ENCODE data around the gene MRM2.

DNA sequence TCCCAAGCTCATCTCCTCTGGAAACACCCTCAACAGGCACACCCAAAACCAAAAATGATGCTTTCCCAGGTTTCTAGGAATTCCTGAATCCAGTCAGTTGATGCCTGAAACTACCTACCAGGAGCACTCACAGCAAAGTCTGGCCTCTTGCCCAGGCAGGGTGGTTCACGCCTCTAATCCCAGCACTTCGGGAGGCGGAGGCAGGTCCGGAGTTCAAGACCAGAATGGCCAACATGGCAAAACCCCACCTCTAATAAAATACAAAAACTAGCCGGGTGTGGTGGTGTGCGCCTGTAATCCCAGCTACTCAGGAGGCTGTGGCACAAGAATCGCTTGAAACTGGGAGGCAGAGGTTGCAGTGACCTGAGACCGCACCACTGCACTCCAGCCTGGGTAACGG lies 11.1 kb downstream of the MRM2 start:
- TF ChIP-seq TAF1 (IDR thresholded peaks at IDR 0.05; ENCODE audit: borderline replicate concordance, low read depth, low read length) (no peak), POLR2A (IDR thresholded peaks at IDR 0.05; ENCODE audit: low read depth, low read length) (no peak), CTCF (IDR thresholded peaks at IDR 0.05 in 2 of 3, conservative IDR thresholded peaks at IDR 0.05 in 1 of 3; ENCODE audit: control insufficient read depth in 2 of 3, extremely low read depth in 1 of 3, insufficient read depth in 1 of 3, low read depth in 3 of 3, low read length in 3 of 3) (no peak)
- TF ChIP-seq, protein P1, sequence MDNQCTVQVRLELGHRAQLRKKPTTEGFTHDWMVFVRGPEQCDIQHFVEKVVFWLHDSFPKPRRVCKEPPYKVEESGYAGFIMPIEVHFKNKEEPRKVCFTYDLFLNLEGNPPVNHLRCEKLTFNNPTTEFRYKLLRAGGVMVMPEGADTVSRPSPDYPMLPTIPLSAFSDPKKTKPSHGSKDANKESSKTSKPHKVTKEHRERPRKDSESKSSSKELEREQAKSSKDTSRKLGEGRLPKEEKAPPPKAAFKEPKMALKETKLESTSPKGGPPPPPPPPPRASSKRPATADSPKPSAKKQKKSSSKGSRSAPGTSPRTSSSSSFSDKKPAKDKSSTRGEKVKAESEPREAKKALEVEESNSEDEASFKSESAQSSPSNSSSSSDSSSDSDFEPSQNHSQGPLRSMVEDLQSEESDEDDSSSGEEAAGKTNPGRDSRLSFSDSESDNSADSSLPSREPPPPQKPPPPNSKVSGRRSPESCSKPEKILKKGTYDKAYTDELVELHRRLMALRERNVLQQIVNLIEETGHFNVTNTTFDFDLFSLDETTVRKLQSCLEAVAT (IDR thresholded peaks at IDR 0.05) = no peak
